Measurements from ENCODE around the gene PROKR1.

PROKR1 gene

GRCh38 chr2:68660658-68661057, 17.3 kb downstream of the PROKR1 start:
- TF ChIP-seq CTCF (IDR thresholded peaks at IDR 0.05), result no peak

- TF ChIP-seq CTCF (IDR thresholded peaks at IDR 0.05), result no peak
Measured at GRCh38 chr2:68662466-68662865, 19.1 kb downstream of the PROKR1 start.

GRCh38 chr2:68663371-68664156, 20.2 kb downstream of the PROKR1 start:
- TF ChIP-seq CTCF (IDR thresholded peaks at IDR 0.05), result no peak

- no peak for TF ChIP-seq CTCF (IDR thresholded peaks at IDR 0.05)
Measured at GRCh38 chr2:68667371-68667770, 24.0 kb downstream of the PROKR1 start.

GRCh38 chr2:68669651-68670050, 26.3 kb downstream of the PROKR1 start:
- TF ChIP-seq CTCF (IDR thresholded peaks at IDR 0.05), result no peak

GRCh38 chr2:68671961-68672360, 28.6 kb downstream of the PROKR1 start:
- TF ChIP-seq CTCF (IDR thresholded peaks at IDR 0.05), result no peak

GRCh38 chr2:68673631-68674030, 30.3 kb downstream of the PROKR1 start:
- TF ChIP-seq CTCF (IDR thresholded peaks at IDR 0.05), result no peak

- no peak for TF ChIP-seq CTCF (IDR thresholded peaks at IDR 0.05)
Measured at GRCh38 chr2:68675470-68675869, 32.1 kb downstream of the PROKR1 start.
